PFSK-1 (cell line): ENCODE results near the gene PNMA1.

Source experiments
- POLR2AphosphoS5 ChIP-seq: IDR thresholded peaks from 2 replicates; pipeline ENCODE4 v1.6.1; 2012; ENCODE audit warnings: low read depth, mild to moderate bottlenecking, control low read depth, low read length, moderate library complexity
- SIN3A ChIP-seq: IDR thresholded peaks from 2 replicates; pipeline ENCODE4 v1.6.1; 2012; ENCODE audit warnings: mild to moderate bottlenecking, low read length, moderate library complexity, borderline replicate concordance; ENCODE audit not compliant: insufficient read depth

DNA sequence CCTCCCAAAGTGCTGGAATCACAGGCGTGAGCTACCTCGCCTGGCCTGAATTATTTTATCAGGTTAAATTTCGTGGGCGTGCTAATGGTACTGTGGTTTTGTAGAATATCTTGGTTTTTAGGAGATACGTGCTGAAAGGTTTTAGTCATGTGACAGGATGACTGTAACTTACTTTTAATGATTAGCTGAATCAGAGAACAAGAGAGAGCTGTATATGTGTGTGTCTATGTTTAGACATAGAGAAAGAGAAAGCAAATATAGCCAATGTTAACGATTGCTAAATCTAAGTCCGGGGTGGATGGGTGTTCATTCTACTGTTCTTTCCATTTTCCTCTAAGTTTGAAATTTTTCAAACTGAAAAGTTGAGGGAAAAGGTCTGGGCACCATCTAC is 9.2 kb upstream of the PNMA1 start:
- TF ChIP-seq POLR2AphosphoS5 (no peak), SIN3A (no peak)
